Osteocyte (in vitro differentiated cells): ENCODE results near the gene NT5C2. TPM values are rescaled to one million over a fixed set of nuclear protein-coding genes. Genes with fewer than 3 reads are reported as not detected.
"Not testable (repeated sequence)": the region's sequence is repeated elsewhere in the genome, so short reads cannot be mapped to it uniquely, and the experiment has no call there.

Experiments
- DNase-seq: peaks from one replicate; pipeline ENCODE4 v3.0.0; 2021; ENCODE audit warnings: mixed read lengths; ENCODE audit not compliant: unreplicated experiment; ENCODE audit errors: extremely low spot score
- H3K27ac Mint-ChIP-seq: one replicate; pipeline ENCODE4 v1.8.0; 2021; ENCODE audit warnings: mild to moderate bottlenecking, mixed read lengths; ENCODE audit not compliant: unreplicated experiment
- H3K27me3 Mint-ChIP-seq: one replicate; pipeline ENCODE4 v1.8.0; 2021; ENCODE audit warnings: mixed read lengths; ENCODE audit not compliant: unreplicated experiment
- H3K36me3 Mint-ChIP-seq: one replicate; pipeline ENCODE4 v1.8.0; 2021; ENCODE audit warnings: mixed read lengths; ENCODE audit not compliant: unreplicated experiment
- H3K4me1 Mint-ChIP-seq: one replicate; pipeline ENCODE4 v1.8.0; 2021; ENCODE audit warnings: mixed read lengths; ENCODE audit not compliant: unreplicated experiment
- H3K4me3 Mint-ChIP-seq: one replicate; pipeline ENCODE4 v1.8.0; 2021; ENCODE audit warnings: mild to moderate bottlenecking, moderate library complexity, mixed read lengths; ENCODE audit not compliant: unreplicated experiment
- H3K9me3 Mint-ChIP-seq: one replicate; pipeline ENCODE4 v1.8.0; 2021; ENCODE audit warnings: mixed read lengths; ENCODE audit not compliant: unreplicated experiment
- CTCF ChIP-seq: fragments of 200-600 bp; sonication (generic); IDR thresholded peaks from 2 replicates; pipeline ENCODE4 v1.5.0; 2021; ENCODE audit warnings: antibody characterized with exemption, mild to moderate bottlenecking, moderate library complexity
- total RNA-seq: library from RNA; stranded (reverse); gene quantifications from 2 replicates; pipeline ENCODE4 v1.2.1, GENCODE V29; 2021

Gene NT5C2
- total RNA-seq, 1 donor from 2014 or later = 64.0 TPM

DNA sequence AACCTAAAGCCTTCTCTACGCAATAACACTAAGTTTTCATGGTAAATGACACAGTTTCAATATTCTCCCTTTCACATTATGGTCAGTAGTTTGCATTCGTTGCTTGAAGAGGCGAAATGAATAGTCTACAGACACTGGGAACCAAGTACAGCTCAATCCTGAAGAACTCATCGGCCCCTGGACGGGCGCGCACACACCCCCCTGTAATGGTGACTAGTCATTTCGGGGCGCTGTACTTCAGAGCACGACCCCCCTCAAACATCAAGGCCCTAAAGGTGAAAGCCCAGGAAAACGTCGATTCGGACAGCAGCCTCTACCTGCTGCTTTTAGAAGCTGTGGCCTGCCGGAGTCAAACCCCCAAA is 1.0 kb downstream of the NT5C2 start:
- H3K9me3 Mint-ChIP-seq = no peaks in the 10 kb centered on the region
- DNase-seq = no peak
- H3K4me1 Mint-ChIP-seq = peaks cover 45% of the 10 kb centered on the region
- no peaks in the 10 kb centered on the region for H3K27me3 Mint-ChIP-seq
- H3K27ac Mint-ChIP-seq = peak overlapping the region; percentile 99
- H3K36me3 Mint-ChIP-seq = no peaks in the 10 kb centered on the region
- peak overlapping the region; percentile 99 for H3K4me3 Mint-ChIP-seq
- no peak for TF ChIP-seq CTCF

- not testable (repeated sequence) for H3K27me3 Mint-ChIP-seq, H3K27ac Mint-ChIP-seq, H3K9me3 Mint-ChIP-seq, H3K36me3 Mint-ChIP-seq, DNase-seq
- Mint-ChIP-seq H3K4me3 (peak overlapping the region; percentile 99), H3K4me1 (peaks cover 45% of the 10 kb centered on the region)
Measured at GRCh38 chr10:103191198-103191597, 1.9 kb downstream of the NT5C2 start.

- no peaks in the 10 kb centered on the region for H3K27me3 Mint-ChIP-seq
- H3K36me3 Mint-ChIP-seq = no peaks in the 10 kb centered on the region
- peak overlapping the region; percentile 60 for H3K4me3 Mint-ChIP-seq
- DNase-seq = no peak
- H3K9me3 Mint-ChIP-seq = no peaks in the 10 kb centered on the region
- TF ChIP-seq CTCF = no peak
- peak overlapping the region; percentile 78 for H3K27ac Mint-ChIP-seq
- H3K4me1 Mint-ChIP-seq = peaks cover 64% of the 10 kb centered on the region
Measured at GRCh38 chr10:103188853-103189252, 4.2 kb downstream of the NT5C2 start.

DNA sequence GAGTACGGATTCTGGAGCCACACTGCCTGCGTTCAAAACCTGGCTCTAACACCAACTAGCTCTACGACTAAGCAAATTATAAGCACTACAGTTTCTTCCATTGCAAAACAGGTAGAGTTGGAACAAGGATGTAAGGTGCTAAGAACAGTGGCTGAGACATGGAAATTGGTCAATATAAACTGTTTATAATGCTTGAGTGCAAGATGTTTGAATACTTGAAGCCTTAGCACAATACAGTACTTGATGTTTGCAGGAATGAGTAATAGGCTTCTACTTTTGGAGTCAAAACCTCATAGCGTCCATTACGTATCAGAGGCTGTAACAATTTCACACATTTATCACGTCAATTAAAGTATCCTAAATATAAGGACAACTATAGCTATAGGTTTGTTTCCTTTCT is 6.9 kb downstream of the NT5C2 start:
- Mint-ChIP-seq H3K27ac (no peak overlapping the region), H3K4me3 (no peak overlapping the region), H3K4me1 (peaks cover 65% of the 10 kb centered on the region), H3K36me3 (no peaks in the 10 kb centered on the region), H3K27me3 (no peaks in the 10 kb centered on the region), H3K9me3 (no peaks in the 10 kb centered on the region)
- TF ChIP-seq CTCF = no peak
- DNase-seq = no peak

GRCh38 chr10:103184615-103185014 is 8.5 kb downstream of the NT5C2 start:
- TF ChIP-seq CTCF = no peak
- Mint-ChIP-seq H3K9me3 (no peaks in the 10 kb centered on the region), H3K4me3 (peak overlapping the region; percentile 39), H3K36me3 (peaks cover 5% of the 10 kb centered on the region), H3K27ac (peak overlapping the region; percentile 74), H3K4me1 (peaks cover 60% of the 10 kb centered on the region), H3K27me3 (no peaks in the 10 kb centered on the region)
- no peak for DNase-seq

DNA sequence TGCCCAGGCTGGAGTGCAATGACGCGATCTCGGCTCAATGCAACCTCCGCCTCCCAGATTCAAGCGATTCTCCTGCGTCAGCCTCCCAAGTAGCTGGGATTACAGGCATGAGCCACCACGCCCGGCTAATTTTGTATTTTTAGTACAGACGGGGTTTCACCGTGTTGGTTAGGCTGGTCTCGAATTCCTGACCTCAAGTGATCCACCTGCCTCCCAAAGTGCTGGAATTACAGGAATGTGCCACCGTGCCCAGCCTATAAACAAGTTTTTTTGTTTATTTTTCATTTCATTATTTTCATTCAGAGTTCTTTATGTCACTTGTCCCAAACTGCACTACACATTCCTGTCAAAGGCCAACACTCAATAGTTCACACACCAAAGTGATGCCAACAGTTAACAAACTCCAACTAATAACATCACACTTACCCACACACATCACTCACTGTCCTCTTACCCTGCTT is 9.1 kb downstream of the NT5C2 start:
- peak overlapping the region; percentile 39 for H3K4me3 Mint-ChIP-seq
- DNase-seq, H3K36me3 Mint-ChIP-seq, H3K27me3 Mint-ChIP-seq, H3K9me3 Mint-ChIP-seq: not testable (repeated sequence)
- peaks cover 58% of the 10 kb centered on the region for H3K4me1 Mint-ChIP-seq
- H3K27ac Mint-ChIP-seq = peak overlapping the region; percentile 74
